Measurements from ENCODE around the gene COL27A1. TPM values are rescaled to one million over a fixed set of nuclear protein-coding genes. Genes with fewer than 3 reads are reported as not detected.

Gene COL27A1
- total RNA-seq, 1 donor from 2014 or later, result 7.4 TPM

GRCh38 chr9:114304416-114305188 lies 149.3 kb downstream of the COL27A1 start:
- no peak overlapping the region for H3K4me3 Mint-ChIP-seq
- H3K27ac Mint-ChIP-seq, result no peak overlapping the region
- no peaks in the 10 kb centered on the region for H3K27me3 Mint-ChIP-seq (ENCODE audit: insufficient read depth)
- DNase-seq (ENCODE audit: low spot score), result no peak
- H3K4me1 Mint-ChIP-seq (ENCODE audit: low read depth), result no peaks in the 10 kb centered on the region
- H3K9me3 Mint-ChIP-seq, result no peaks in the 10 kb centered on the region
- intact Hi-C loops (cut with micrococcal nuclease), result loop anchor here (1.0 kb wide), 2 partner anchors 196 to 222 kb away; no protein-coding TSS in a partner anchor
- H3K36me3 Mint-ChIP-seq (ENCODE audit: low read depth), result no peaks in the 10 kb centered on the region

- intact Hi-C loops (cut with micrococcal nuclease), result no loop called here
- Mint-ChIP-seq H3K27ac (no peak overlapping the region), H3K27me3 (ENCODE audit: insufficient read depth) (peaks cover 2% of the 10 kb centered on the region), H3K4me1 (ENCODE audit: low read depth) (no peaks in the 10 kb centered on the region), H3K9me3 (no peaks in the 10 kb centered on the region), H3K4me3 (no peak overlapping the region), H3K36me3 (ENCODE audit: low read depth) (no peaks in the 10 kb centered on the region)
- no peak for DNase-seq (ENCODE audit: low spot score)
These were observed 152.5 kb downstream of the COL27A1 start for GRCh38 chr9:114307899-114308267.

GRCh38 chr9:114308361-114308950 lies 153.1 kb downstream of the COL27A1 start:
- intact Hi-C loops (cut with micrococcal nuclease), result no loop called here
- Mint-ChIP-seq H3K27ac (no peak overlapping the region), H3K36me3 (ENCODE audit: low read depth) (no peaks in the 10 kb centered on the region), H3K27me3 (ENCODE audit: insufficient read depth) (peaks cover 2% of the 10 kb centered on the region), H3K4me1 (ENCODE audit: low read depth) (no peaks in the 10 kb centered on the region), H3K9me3 (no peaks in the 10 kb centered on the region), H3K4me3 (no peak overlapping the region)
- no peak for DNase-seq (ENCODE audit: low spot score)

GRCh38 chr9:114309096-114309495 lies 153.8 kb downstream of the COL27A1 start:
- no peak overlapping the region for H3K4me3 Mint-ChIP-seq
- H3K27me3 Mint-ChIP-seq (ENCODE audit: insufficient read depth), result peaks cover 2% of the 10 kb centered on the region
- H3K36me3 Mint-ChIP-seq (ENCODE audit: low read depth), result no peaks in the 10 kb centered on the region
- H3K27ac Mint-ChIP-seq, result no peak overlapping the region
- no peak for DNase-seq (ENCODE audit: low spot score)
- intact Hi-C loops (cut with micrococcal nuclease), result no loop called here
- no peaks in the 10 kb centered on the region for H3K4me1 Mint-ChIP-seq (ENCODE audit: low read depth)
- no peaks in the 10 kb centered on the region for H3K9me3 Mint-ChIP-seq

GRCh38 chr9:114310471-114311450 lies 155.4 kb downstream of the COL27A1 start:
- Mint-ChIP-seq H3K36me3 (ENCODE audit: low read depth) (no peaks in the 10 kb centered on the region), H3K4me3 (no peak overlapping the region), H3K9me3 (no peaks in the 10 kb centered on the region), H3K4me1 (ENCODE audit: low read depth) (no peaks in the 10 kb centered on the region), H3K27ac (no peak overlapping the region), H3K27me3 (ENCODE audit: insufficient read depth) (peaks cover 2% of the 10 kb centered on the region)
- intact Hi-C loops (cut with micrococcal nuclease), result no loop called here
- DNase-seq (ENCODE audit: low spot score), result no peak

- intact Hi-C loops (cut with micrococcal nuclease), result no loop called here
- Mint-ChIP-seq H3K9me3 (no peaks in the 10 kb centered on the region), H3K27me3 (ENCODE audit: insufficient read depth) (peaks cover 2% of the 10 kb centered on the region), H3K36me3 (ENCODE audit: low read depth) (no peaks in the 10 kb centered on the region), H3K4me3 (no peak overlapping the region), H3K4me1 (ENCODE audit: low read depth) (no peaks in the 10 kb centered on the region), H3K27ac (no peak overlapping the region)
- no peak for DNase-seq (ENCODE audit: low spot score)
These were observed 156.5 kb downstream of the COL27A1 start for GRCh38 chr9:114311571-114312512.

GRCh38 chr9:114312513-114312875 lies 157.2 kb downstream of the COL27A1 start:
- Mint-ChIP-seq H3K27ac (no peak overlapping the region), H3K36me3 (ENCODE audit: low read depth) (no peaks in the 10 kb centered on the region), H3K4me3 (no peak overlapping the region), H3K9me3 (no peaks in the 10 kb centered on the region), H3K27me3 (ENCODE audit: insufficient read depth) (peaks cover 2% of the 10 kb centered on the region), H3K4me1 (ENCODE audit: low read depth) (no peaks in the 10 kb centered on the region)
- no peak for DNase-seq (ENCODE audit: low spot score)
- intact Hi-C loops (cut with micrococcal nuclease), result no loop called here

- H3K9me3 Mint-ChIP-seq, result no peaks in the 10 kb centered on the region
- no peak overlapping the region for H3K4me3 Mint-ChIP-seq
- H3K36me3 Mint-ChIP-seq (ENCODE audit: low read depth), result no peaks in the 10 kb centered on the region
- intact Hi-C loops (cut with micrococcal nuclease), result no loop called here
- no peak for DNase-seq (ENCODE audit: low spot score)
- peaks cover 5% of the 10 kb centered on the region for H3K4me1 Mint-ChIP-seq (ENCODE audit: low read depth)
- peaks cover 2% of the 10 kb centered on the region for H3K27me3 Mint-ChIP-seq (ENCODE audit: insufficient read depth)
- H3K27ac Mint-ChIP-seq, result no peak overlapping the region
These were observed 157.8 kb downstream of the COL27A1 start for GRCh38 chr9:114313186-114313585.

- Mint-ChIP-seq H3K4me1 (ENCODE audit: low read depth) (peaks cover 5% of the 10 kb centered on the region), H3K27ac (no peak overlapping the region), H3K9me3 (no peaks in the 10 kb centered on the region), H3K27me3 (ENCODE audit: insufficient read depth) (peaks cover 2% of the 10 kb centered on the region), H3K4me3 (no peak overlapping the region), H3K36me3 (ENCODE audit: low read depth) (no peaks in the 10 kb centered on the region)
- no peak for DNase-seq (ENCODE audit: low spot score)
- intact Hi-C loops (cut with micrococcal nuclease), result no loop called here
These were observed 159.0 kb downstream of the COL27A1 start for GRCh38 chr9:114314256-114314867.

GRCh38 chr9:114314881-114315722 lies 159.8 kb downstream of the COL27A1 start:
- no peaks in the 10 kb centered on the region for H3K9me3 Mint-ChIP-seq
- no peaks in the 10 kb centered on the region for H3K36me3 Mint-ChIP-seq (ENCODE audit: low read depth)
- H3K27ac Mint-ChIP-seq, result no peak overlapping the region
- no peak overlapping the region for H3K4me3 Mint-ChIP-seq
- intact Hi-C loops (cut with micrococcal nuclease), result no loop called here
- H3K27me3 Mint-ChIP-seq (ENCODE audit: insufficient read depth), result peaks cover 2% of the 10 kb centered on the region
- no peak for DNase-seq (ENCODE audit: low spot score)
- H3K4me1 Mint-ChIP-seq (ENCODE audit: low read depth), result peaks cover 5% of the 10 kb centered on the region

GRCh38 chr9:114315723-114316363 lies 160.5 kb downstream of the COL27A1 start:
- peaks cover 5% of the 10 kb centered on the region for H3K4me1 Mint-ChIP-seq (ENCODE audit: low read depth)
- peaks cover 3% of the 10 kb centered on the region for H3K27me3 Mint-ChIP-seq (ENCODE audit: insufficient read depth)
- DNase-seq (ENCODE audit: low spot score), result no peak
- no peak overlapping the region for H3K27ac Mint-ChIP-seq
- intact Hi-C loops (cut with micrococcal nuclease), result no loop called here
- no peaks in the 10 kb centered on the region for H3K36me3 Mint-ChIP-seq (ENCODE audit: low read depth)
- H3K9me3 Mint-ChIP-seq, result no peaks in the 10 kb centered on the region
- H3K4me3 Mint-ChIP-seq, result no peak overlapping the region

Measured in activated T-helper 1 cell treated with anti-CD3 and anti-CD28 coated beads, Interleukin-12 subunit alpha, Interleukin-12 subunit beta, Interleukin-2, Interleukin-4 antibody, amounts not matched to agents 30 ng/mL and 10 ng/mL and 1 ng/mL, durations not matched to agents 14 hours and 24 hours and 36 hours (primary cell).